CD4-positive, alpha-beta T cell (primary cell): Measurements from ENCODE around the gene PDILT. TPM values are rescaled to one million over a fixed set of nuclear protein-coding genes. Genes with fewer than 3 reads are reported as not detected.

ENCODE experiments used
- ATAC-seq: fragments of 200-7000 bp; cut with Tn5 transposase; one replicate; pipeline ENCODE4 v1.10.0; 2022; ENCODE audit warnings: mild to moderate bottlenecking; ENCODE audit not compliant: poor library complexity
- CTCF ChIA-PET: fragments of 350-600 bp; sonication (Branson Sonifier 250); formaldehyde crosslinking; loops from one replicate; lab custom pipeline; 2021; ENCODE audit warnings: antibody characterized with exemption, inconsistent platforms; lab: Charles Lee
- POLR2A ChIA-PET: fragments of 350-600 bp; sonication (Branson Sonifier 250); formaldehyde crosslinking; loops from one replicate; lab custom pipeline; 2021; ENCODE audit warnings: antibody characterized with exemption, inconsistent platforms; lab: Charles Lee
- DNase-seq, 14 experiments: peaks; one replicate each; pipeline ENCODE4 v3.0.0-alpha.2; 2013 to 2020; ENCODE audit warnings: mixed read lengths in 2 of 14
- H3K27ac ChIP-seq, 2 donors: one replicate each; pipeline versions ENCODE4 v1.5.1 to v1.7.0; 2013; ENCODE audit warnings: low read length in 2 of 2, low read depth in 1 of 2, mild to moderate bottlenecking in 1 of 2
- H3K27me3 ChIP-seq, 2 experiments: 1 replicate in 1 of 2; 2 replicates in 1 of 2; pipeline versions ENCODE4 v1.6.1 to v1.7.0; 2013; ENCODE audit warnings: low read length in 2 of 2, control low read depth in 1 of 2, mild to moderate bottlenecking in 1 of 2, moderate library complexity in 1 of 2; ENCODE audit not compliant: insufficient read depth in 2 of 2, control insufficient read depth in 1 of 2
- H3K36me3 ChIP-seq: one replicate; pipeline ENCODE4 v1.6.1; 2013; ENCODE audit warnings: low read length, control low read depth; ENCODE audit not compliant: insufficient read depth
- H3K4me1 ChIP-seq: one replicate; pipeline ENCODE4 v1.6.1; 2013; ENCODE audit warnings: low read length, control low read depth; ENCODE audit not compliant: insufficient read depth
- H3K4me3 ChIP-seq: one replicate; pipeline ENCODE4 v1.5.1; 2013; ENCODE audit warnings: mild to moderate bottlenecking, low read length, moderate library complexity
- H3K9me3 ChIP-seq, 2 experiments: 1 replicate in 1 of 2; 2 replicates in 1 of 2; pipeline versions ENCODE4 v1.6.1 to v1.7.0; 2013; ENCODE audit warnings: low read length in 2 of 2, mild to moderate bottlenecking in 2 of 2, control low read depth in 1 of 2, moderate library complexity in 1 of 2; ENCODE audit not compliant: control insufficient read depth in 1 of 2, insufficient read depth in 1 of 2
- H3K27ac Mint-ChIP-seq: one replicate; pipeline ENCODE4 v1.8.0; 2020; ENCODE audit warnings: mixed read lengths
- H3K27me3 Mint-ChIP-seq: one replicate; pipeline ENCODE4 v1.8.0; 2021; ENCODE audit warnings: mixed read lengths
- H3K36me3 Mint-ChIP-seq: one replicate; pipeline ENCODE4 v1.8.0; 2021; ENCODE audit warnings: low read depth, mixed read lengths
- H3K4me1 Mint-ChIP-seq: one replicate; pipeline ENCODE4 v1.8.0; 2021; ENCODE audit warnings: low read depth, mixed read lengths
- H3K4me3 Mint-ChIP-seq: one replicate; pipeline ENCODE4 v1.8.0; 2020; ENCODE audit warnings: mild to moderate bottlenecking, mixed read lengths
- H3K9me3 Mint-ChIP-seq: one replicate; pipeline ENCODE4 v1.8.0; 2020; ENCODE audit warnings: mixed read lengths
- CTCF ChIP-seq: fragments of 200-600 bp; IDR thresholded peaks from one replicate; pipeline ENCODE4 v1.8.0; 2022; ENCODE audit warnings: antibody characterized with exemption, mild to moderate bottlenecking
- intact Hi-C, 2 experiments: fragments of 100-400 bp; cut with DNase I in 1 of 2; cut with micrococcal nuclease in 1 of 2; formaldehyde crosslinking; loops; one replicate each; pipeline versions ENCODE4 v1.15.1 to v1.9.0; 2023 to 2025; cut with DNase I, micrococcal nuclease
- total RNA-seq, 174 experiments: library from RNA in 2 of 174; stranded (reverse) in 2 of 174; gene quantifications; one replicate each; pipeline ENCODE4 v1.2.3 and lab custom pipeline; 2021 to 2026

The PDILT gene
- total RNA-seq, 2 experiments from 2014 or later = not detected

- Histone ChIP-seq H3K4me1 (no peaks in the 10 kb centered on the region), H3K27me3 (no peaks in the 10 kb centered on the region), H3K4me3 (no peak overlapping the region), H3K27ac (no peak overlapping the region), H3K36me3 (no peaks in the 10 kb centered on the region), H3K9me3 (no peaks in the 10 kb centered on the region)
- ChIA-PET POLR2A (interaction anchor here (0.7 kb wide), 1 partner anchor 589 kb away, joined by 3 read pairs; no protein-coding TSS in a partner anchor), CTCF (no interaction called here)
- peaks cover 14% of the 10 kb centered on the region for H3K27me3 Mint-ChIP-seq
- H3K36me3 Mint-ChIP-seq = no peaks in the 10 kb centered on the region
- ATAC-seq (no peak), DNase-seq (no peak)
- no peak overlapping the region for H3K27ac Mint-ChIP-seq
- no peak overlapping the region for H3K4me3 Mint-ChIP-seq
- intact Hi-C loops = no loop called here
- H3K9me3 Mint-ChIP-seq = no peaks in the 10 kb centered on the region
- no peaks in the 10 kb centered on the region for H3K4me1 Mint-ChIP-seq
- TF ChIP-seq CTCF = no peak
Measured at GRCh38 chr16:20363191-20363590, 41.3 kb downstream of the PDILT start.

DNA sequence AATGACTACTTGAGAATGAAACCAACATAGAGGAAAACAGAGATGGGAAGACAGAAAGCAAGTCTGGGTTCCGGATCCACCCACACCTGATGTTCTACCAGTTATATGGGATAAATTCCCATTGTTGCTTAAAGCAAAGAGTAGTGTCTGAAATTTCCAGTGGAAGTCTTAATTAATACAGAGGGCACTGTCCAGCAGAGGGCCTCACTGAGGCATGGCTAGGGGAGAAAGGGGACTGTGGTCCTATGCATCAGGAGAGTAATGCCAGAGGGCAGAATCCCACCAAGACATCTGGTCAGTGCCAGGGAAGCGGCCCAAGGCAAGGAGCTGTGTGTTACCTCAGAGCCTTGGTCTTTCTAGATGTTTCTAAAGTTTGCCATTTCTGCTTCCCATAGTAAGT lies 44.5 kb downstream of the PDILT start:
- Mint-ChIP-seq H3K4me3 (no peak overlapping the region), H3K27ac (no peak overlapping the region), H3K9me3 (no peaks in the 10 kb centered on the region), H3K27me3 (peaks cover 10% of the 10 kb centered on the region), H3K4me1 (no peaks in the 10 kb centered on the region), H3K36me3 (no peaks in the 10 kb centered on the region)
- no peak for DNase-seq
- ChIA-PET CTCF (no interaction called here), POLR2A (no interaction called here)
- no peaks in the 10 kb centered on the region for H3K36me3 ChIP-seq
- no peaks in the 10 kb centered on the region for H3K9me3 ChIP-seq
- TF ChIP-seq CTCF = no peak
- no peaks in the 10 kb centered on the region for H3K27me3 ChIP-seq
- no peak for ATAC-seq
- H3K4me3 ChIP-seq = no peak overlapping the region
- intact Hi-C loops = no loop called here
- no peak overlapping the region for H3K27ac ChIP-seq
- H3K4me1 ChIP-seq = no peaks in the 10 kb centered on the region

DNA sequence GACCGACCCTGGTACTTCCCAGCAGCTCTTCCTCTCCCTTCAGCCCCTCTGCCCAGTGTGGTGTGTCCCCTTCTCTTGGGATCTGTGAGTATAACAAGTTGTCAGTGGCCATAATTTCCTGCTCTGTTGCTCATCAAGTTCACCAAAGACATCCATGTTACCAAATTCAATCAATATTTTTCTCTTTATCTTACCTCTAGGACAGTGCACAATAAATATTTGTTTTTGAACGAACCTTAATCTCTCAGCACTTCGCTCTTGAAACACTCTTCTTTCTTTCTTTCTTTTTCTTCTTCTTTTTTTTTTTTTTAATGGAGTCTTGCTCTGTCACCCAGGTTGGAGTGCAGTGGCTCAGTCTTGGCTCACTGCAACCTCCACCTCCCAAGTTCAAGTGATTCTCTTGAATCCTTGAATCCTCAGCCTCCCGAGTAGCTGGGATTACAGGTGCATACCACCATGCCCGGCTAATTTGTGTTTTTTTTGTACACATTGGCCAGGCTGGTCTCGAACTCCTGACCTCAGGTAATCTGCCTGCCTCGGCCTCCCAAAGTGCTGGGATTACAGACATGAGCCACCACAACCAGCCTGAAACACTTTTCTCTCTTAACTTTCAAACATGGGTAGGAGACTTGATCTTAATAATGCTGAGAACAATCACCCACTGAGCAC lies 49.3 kb downstream of the PDILT start:
- no peaks in the 10 kb centered on the region for H3K4me1 ChIP-seq
- H3K9me3 ChIP-seq = no peaks in the 10 kb centered on the region
- ATAC-seq (no peak), DNase-seq (no peak)
- no peak overlapping the region for H3K27ac Mint-ChIP-seq
- H3K36me3 ChIP-seq = no peaks in the 10 kb centered on the region
- peaks cover 20% of the 10 kb centered on the region for H3K27me3 Mint-ChIP-seq
- H3K27me3 ChIP-seq = no peaks in the 10 kb centered on the region
- no peak overlapping the region for H3K27ac ChIP-seq
- H3K9me3 Mint-ChIP-seq = no peaks in the 10 kb centered on the region
- H3K4me3 ChIP-seq = no peak overlapping the region
- H3K4me3 Mint-ChIP-seq = no peak overlapping the region
- no peak for TF ChIP-seq CTCF
- intact Hi-C loops = no loop called here
- H3K4me1 Mint-ChIP-seq = no peaks in the 10 kb centered on the region
- POLR2A ChIA-PET = no interaction called here
- H3K36me3 Mint-ChIP-seq = no peaks in the 10 kb centered on the region
- CTCF ChIA-PET = no interaction called here
